ENCODE measurements around the gene TSFM. TPM values are rescaled to one million over a fixed set of nuclear protein-coding genes. Genes with fewer than 3 reads are reported as not detected.

The TSFM gene
- total RNA-seq, 1 donor from 2014 or later, result 24.8 TPM

GRCh38 chr12:57780284-57780897, 2.2 kb upstream of the TSFM start:
- no peak for DNase-seq (ENCODE audit: low read depth)

- DNase-seq (ENCODE audit: low read depth), result no peak
Observed at GRCh38 chr12:57781244-57781643, 1.3 kb upstream of the TSFM start.

GRCh38 chr12:57781801-57782200, 786 bp upstream of the TSFM start:
- DNase-seq (ENCODE audit: low read depth), result no peak

GRCh38 chr12:57782243-57782607, 362 bp upstream of the TSFM start:
- DNase-seq (ENCODE audit: low read depth), result no peak

GRCh38 chr12:57783466-57783801, 847 bp downstream of the TSFM start:
- no peak for DNase-seq (ENCODE audit: low read depth)

- no peak for DNase-seq (ENCODE audit: low read depth)
Observed at GRCh38 chr12:57783861-57784260, 1.3 kb downstream of the TSFM start.

- no peak for DNase-seq (ENCODE audit: low read depth)
Observed at GRCh38 chr12:57793920-57794319, 11.3 kb downstream of the TSFM start.

- no peak for DNase-seq (ENCODE audit: low read depth)
Observed at GRCh38 chr12:57795354-57795753, 12.8 kb downstream of the TSFM start.

GRCh38 chr12:57796996-57797395, 14.4 kb downstream of the TSFM start:
- DNase-seq (ENCODE audit: low read depth), result no peak

- DNase-seq (ENCODE audit: low read depth), result peak; percentile 51
Observed at GRCh38 chr12:57797933-57798332, 15.3 kb downstream of the TSFM start.

- no peak for DNase-seq (ENCODE audit: low read depth)
Observed at GRCh38 chr12:57800965-57801364, 18.4 kb downstream of the TSFM start.

GRCh38 chr12:57802607-57803006, 20.0 kb downstream of the TSFM start:
- no peak for DNase-seq (ENCODE audit: low read depth)

GRCh38 chr12:57803319-57803893, 20.8 kb downstream of the TSFM start:
- peak; percentile 27 for DNase-seq (ENCODE audit: low read depth)

- DNase-seq (ENCODE audit: low read depth), result no peak
Observed at GRCh38 chr12:57806677-57807076, 24.1 kb downstream of the TSFM start.

- no peak for DNase-seq (ENCODE audit: low read depth)
Observed at GRCh38 chr12:57807285-57807684, 24.7 kb downstream of the TSFM start.

- no peak for DNase-seq (ENCODE audit: low read depth)
Observed at GRCh38 chr12:57808351-57808750, 25.8 kb downstream of the TSFM start.

- DNase-seq (ENCODE audit: low read depth), result no peak
Observed at GRCh38 chr12:57809425-57809824, 26.8 kb downstream of the TSFM start.

- DNase-seq (ENCODE audit: low read depth), result peak; percentile 78
Observed at GRCh38 chr12:57810450-57810849, 27.9 kb downstream of the TSFM start.

- no peak for DNase-seq (ENCODE audit: low read depth)
Observed at GRCh38 chr12:57811028-57811755, 28.6 kb downstream of the TSFM start.

GRCh38 chr12:57813111-57813970, 30.8 kb downstream of the TSFM start:
- no peak for DNase-seq (ENCODE audit: low read depth)

GRCh38 chr12:57813971-57814772, 31.6 kb downstream of the TSFM start:
- no peak for DNase-seq (ENCODE audit: low read depth)

Measured in renal cortical epithelial cell (primary cell).